Measurements from ENCODE around the gene EFHC2.

- TF ChIP-seq EZH2 (IDR thresholded peaks at IDR 0.05; ENCODE audit: low read depth) (no peak), CTCF (conservative IDR thresholded peaks at IDR 0.05) (no peak)
Measured at GRCh38 chrX:44101281-44101680, 242.2 kb downstream of the EFHC2 start.
